Neuronal stem cell (in vitro differentiated cells): ENCODE measurements around the gene ZGLP1.

Source experiments
- DNase-seq: peaks from one replicate; pipeline ENCODE4 v3.0.0-alpha.2; 2013; ENCODE audit warnings: low spot score
- H2AFZ ChIP-seq: one replicate; pipeline ENCODE4 v1.6.1; 2013; ENCODE audit warnings: mild to moderate bottlenecking, low read length, inconsistent platforms
- H2AK5ac ChIP-seq: 2 replicates; pipeline ENCODE4 v1.6.1; 2013; ENCODE audit warnings: low read depth, mild to moderate bottlenecking, inconsistent platforms, low read length, moderate library complexity, mixed read lengths
- H2BK120ac ChIP-seq: 2 replicates; pipeline ENCODE4 v1.6.1; 2013; ENCODE audit warnings: low read depth, mild to moderate bottlenecking, inconsistent platforms, low read length, moderate library complexity, mixed read lengths
- H2BK12ac ChIP-seq: one replicate; pipeline ENCODE4 v1.6.1; 2013; ENCODE audit warnings: low read length, inconsistent platforms
- H2BK15ac ChIP-seq: 2 replicates; pipeline ENCODE4 v1.6.1; 2013; ENCODE audit warnings: mild to moderate bottlenecking, low read length, inconsistent platforms, mixed read lengths
- H2BK5ac ChIP-seq: one replicate; pipeline ENCODE4 v1.6.1; 2013; ENCODE audit warnings: inconsistent platforms, mild to moderate bottlenecking, low read length, moderate library complexity
- H3K14ac ChIP-seq: one replicate; pipeline ENCODE4 v1.6.1; 2013; ENCODE audit warnings: low read length, inconsistent platforms
- H3K18ac ChIP-seq: 2 replicates; pipeline ENCODE4 v1.6.1; 2013; ENCODE audit warnings: low read length, inconsistent platforms
- H3K23ac ChIP-seq: 2 replicates; pipeline ENCODE4 v1.6.1; 2013; ENCODE audit warnings: low read depth, mild to moderate bottlenecking, mixed read lengths, low read length, inconsistent platforms; ENCODE audit not compliant: poor library complexity
- H3K27ac ChIP-seq: replicated peaks from 3 replicates; pipeline ENCODE4 v1.5.1; 2013; ENCODE audit warnings: low read length, inconsistent platforms
- H3K27me3 ChIP-seq, 3 experiments: 2 replicates each; pipeline ENCODE4 v1.6.1; 2013; ENCODE audit warnings: low read length in 3 of 3, mild to moderate bottlenecking in 2 of 3, inconsistent platforms in 1 of 3, low read depth in 1 of 3, mixed read lengths in 1 of 3, moderate library complexity in 1 of 3; ENCODE audit not compliant: control insufficient read depth in 3 of 3, insufficient read depth in 3 of 3
- H3K36me3 ChIP-seq, 2 donors: replicated peaks in 1 of 2; 2 replicates each; pipeline ENCODE4 v1.6.1; 2013; ENCODE audit warnings: low read length in 2 of 2; ENCODE audit not compliant: control insufficient read depth in 2 of 2, insufficient read depth in 2 of 2
- H3K4ac ChIP-seq: 2 replicates; pipeline ENCODE4 v1.6.1; 2013; ENCODE audit warnings: inconsistent platforms, mild to moderate bottlenecking, low read length, moderate library complexity
- H3K4me1 ChIP-seq, 2 donors: 1 replicate in 1 of 2; 2 replicates in 1 of 2; pipeline ENCODE4 v1.6.1; 2013; ENCODE audit warnings: low read length in 2 of 2, low read depth in 1 of 2; ENCODE audit not compliant: control insufficient read depth in 2 of 2, insufficient read depth in 1 of 2
- H3K4me2 ChIP-seq: one replicate; pipeline ENCODE4 v1.6.1; 2013; ENCODE audit warnings: mild to moderate bottlenecking, low read length, inconsistent platforms; ENCODE audit not compliant: insufficient read depth, poor library complexity, severe bottlenecking
- H3K4me3 ChIP-seq, 2 donors: 2 replicates each; pipeline ENCODE4 v1.5.1; 2013; ENCODE audit warnings: low read length in 2 of 2, mild to moderate bottlenecking in 2 of 2, inconsistent platforms in 1 of 2, moderate library complexity in 1 of 2
- H3K79me1 ChIP-seq: one replicate; pipeline ENCODE4 v1.6.1; 2013; ENCODE audit warnings: low read depth, mild to moderate bottlenecking, inconsistent platforms, low read length, moderate library complexity
- H3K9ac ChIP-seq: one replicate; pipeline ENCODE4 v1.6.1; 2013; ENCODE audit warnings: mild to moderate bottlenecking, low read depth, low read length, inconsistent platforms; ENCODE audit not compliant: poor library complexity
- H3K9me3 ChIP-seq, 2 donors: replicated peaks in 1 of 2; 2 replicates each; pipeline versions ENCODE3 to v1.6.1; 2013; ENCODE audit warnings: low read length in 2 of 2, mild to moderate bottlenecking in 2 of 2, inconsistent platforms in 1 of 2, low read depth in 1 of 2, mixed read lengths in 1 of 2, moderate library complexity in 1 of 2; ENCODE audit not compliant: control insufficient read depth in 2 of 2, insufficient read depth in 1 of 2
- H4K8ac ChIP-seq: one replicate; pipeline ENCODE4 v1.6.1; 2013; ENCODE audit warnings: low read depth, mild to moderate bottlenecking, inconsistent platforms, low read length, moderate library complexity
- H4K91ac ChIP-seq: one replicate; pipeline ENCODE4 v1.6.1; 2013; ENCODE audit warnings: low read length, low read depth, mild to moderate bottlenecking, inconsistent platforms; ENCODE audit not compliant: poor library complexity
- WGBS, 2 donors: extraction: QIAGEN DNeasy Blood & Tissue Kit; methylation state at CpG; one replicate each; pipeline ENCODE4 v1.1.7; 2013; ENCODE audit warnings: missing lambda C conversion rate in 2 of 2, mixed read lengths in 1 of 2; ENCODE audit not compliant: insufficient read length in 2 of 2, insufficient replicate concordance in 1 of 2; ENCODE audit errors: extremely low coverage in 2 of 2; 5-methylcytosine and 5-hydroxymethylcytosine counted together

The ZGLP1 gene

DNA sequence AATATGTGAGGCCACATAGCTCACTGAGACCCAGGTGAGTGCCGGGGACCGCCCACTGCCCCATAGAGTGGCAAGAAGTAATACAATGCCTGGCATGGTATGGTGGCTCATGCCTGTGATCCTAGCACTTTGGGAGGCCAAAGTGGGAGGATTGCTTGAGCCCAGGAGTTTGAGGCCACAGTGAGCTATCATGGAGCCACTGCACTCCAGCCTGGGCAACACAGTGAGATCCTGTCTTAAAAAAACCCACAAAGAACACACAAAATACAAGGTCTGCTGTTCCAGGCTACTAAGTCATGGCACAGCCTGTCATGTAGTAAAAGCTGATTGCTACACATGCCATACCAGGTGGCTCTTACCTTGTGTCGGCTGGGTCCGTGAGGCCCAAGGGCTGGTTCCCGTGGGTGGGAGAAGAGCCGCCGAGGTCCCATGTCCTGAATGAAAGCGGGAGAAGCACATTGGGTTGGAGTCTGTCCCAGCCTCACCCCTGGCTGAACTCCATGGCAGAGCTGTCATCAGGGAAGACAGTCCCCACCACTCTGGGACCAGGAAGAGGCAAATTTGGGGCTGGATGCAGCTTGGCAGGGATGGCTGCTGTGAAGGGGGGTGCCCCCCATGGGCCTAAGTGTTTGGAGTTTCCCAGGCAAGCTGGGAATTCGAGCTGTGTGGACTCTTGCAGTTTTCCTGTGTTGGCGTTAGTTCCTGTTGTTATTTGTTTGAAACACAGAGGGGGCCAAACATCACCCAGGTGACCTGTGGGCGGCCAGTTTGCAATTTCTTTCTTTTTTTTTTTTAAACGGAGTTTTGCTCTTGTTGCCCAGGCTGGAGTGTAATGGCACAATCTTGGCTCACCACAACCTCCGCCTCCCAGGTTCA, 9.4 kb upstream of the ZGLP1 start:
- H3K27ac ChIP-seq = no peak overlapping the region
- no peaks in the 10 kb centered on the region for H3K9me3 ChIP-seq
- no peak overlapping the region for H2AFZ ChIP-seq
- H3K18ac ChIP-seq = no peak overlapping the region
- H3K14ac ChIP-seq = no peak overlapping the region
- H3K27me3 ChIP-seq = no peaks in the 10 kb centered on the region
- no peak overlapping the region for H2BK120ac ChIP-seq
- H3K4me1 ChIP-seq = peaks cover 0 to 2% of the 10 kb centered on the region in 2 donors
- peak overlapping the region; percentile 96 for H4K8ac ChIP-seq
- peaks cover 13% of the 10 kb centered on the region for H3K79me1 ChIP-seq
- no peak overlapping the region for H2AK5ac ChIP-seq
- peaks cover 44 to 82% of the 10 kb centered on the region in 2 donors for H3K36me3 ChIP-seq
- no CpG with 5 or more reads among the region's 13 CpGs for WGBS, 2 donors
- H2BK15ac ChIP-seq = no peak overlapping the region
- H4K91ac ChIP-seq = no peak overlapping the region
- H3K4ac ChIP-seq = no peak overlapping the region
- H3K4me2 ChIP-seq = no peak overlapping the region
- no peak overlapping the region for H3K9ac ChIP-seq
- no peak overlapping the region for H2BK5ac ChIP-seq
- no peak for DNase-seq
- H2BK12ac ChIP-seq = no peak overlapping the region
- H3K4me3 ChIP-seq = peak overlapping the region in 1 of 2 donors; percentile 49
- H3K23ac ChIP-seq = no peak overlapping the region

DNA sequence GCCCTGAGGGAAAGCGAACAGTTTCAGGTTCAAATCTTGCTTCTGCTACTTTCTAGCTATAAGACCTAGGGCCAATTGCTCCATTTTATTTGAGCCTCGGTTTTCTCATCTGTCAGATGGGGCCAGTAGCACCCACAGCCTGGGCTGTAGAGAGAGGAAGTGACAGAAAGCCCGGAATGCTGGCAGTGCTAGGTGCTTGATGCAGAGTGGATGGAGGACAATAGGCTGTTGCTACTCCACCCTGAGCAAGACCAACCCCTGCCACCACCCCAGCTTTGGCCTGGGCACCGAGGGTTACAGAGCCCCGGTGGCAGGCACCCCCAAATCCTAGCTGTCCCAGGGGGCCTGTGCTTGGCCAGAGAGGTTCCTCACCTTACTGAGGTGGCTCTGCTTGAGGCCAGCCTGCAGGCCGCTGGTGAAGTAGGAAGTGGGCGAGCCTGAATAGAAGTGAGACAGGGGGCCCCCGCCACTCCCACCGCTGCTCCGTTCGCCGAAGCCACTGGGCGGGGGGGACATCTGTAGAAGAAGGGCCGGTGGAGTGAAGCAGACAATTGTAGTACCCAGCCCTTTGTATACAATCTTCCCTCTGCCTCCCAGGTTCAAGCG, 8.3 kb upstream of the ZGLP1 start:
- H3K79me1 ChIP-seq = peaks cover 9% of the 10 kb centered on the region
- no peak overlapping the region for H3K9ac ChIP-seq
- H2AK5ac ChIP-seq = no peak overlapping the region
- no peak for DNase-seq
- H3K27me3 ChIP-seq = no peaks in the 10 kb centered on the region
- peak overlapping the region; percentile 11 for H3K4me2 ChIP-seq
- H3K4me3 ChIP-seq = no peak overlapping the region
- no peak overlapping the region for H2BK5ac ChIP-seq
- H3K4ac ChIP-seq = no peak overlapping the region
- WGBS, 2 donors = no CpG with 5 or more reads among the region's 15 CpGs
- H2BK120ac ChIP-seq = no peak overlapping the region
- H4K8ac ChIP-seq = no peak overlapping the region
- no peak overlapping the region for H2BK12ac ChIP-seq
- H3K23ac ChIP-seq = no peak overlapping the region
- H3K27ac ChIP-seq = no peak overlapping the region
- peaks cover 0 to 2% of the 10 kb centered on the region in 2 donors for H3K4me1 ChIP-seq
- no peak overlapping the region for H4K91ac ChIP-seq
- no peak overlapping the region for H2BK15ac ChIP-seq
- no peak overlapping the region for H3K14ac ChIP-seq
- H3K36me3 ChIP-seq = peaks cover 39 to 71% of the 10 kb centered on the region in 2 donors
- no peak overlapping the region for H3K18ac ChIP-seq
- no peaks in the 10 kb centered on the region for H3K9me3 ChIP-seq
- no peak overlapping the region for H2AFZ ChIP-seq

- no peak overlapping the region for H3K4ac ChIP-seq
- H3K23ac ChIP-seq = no peak overlapping the region
- peaks cover 32 to 64% of the 10 kb centered on the region in 2 donors for H3K36me3 ChIP-seq
- H2AFZ ChIP-seq = no peak overlapping the region
- peaks cover 0 to 2% of the 10 kb centered on the region in 2 donors for H3K4me1 ChIP-seq
- H3K4me3 ChIP-seq = no peak overlapping the region
- H2BK15ac ChIP-seq = no peak overlapping the region
- DNase-seq = no peak
- no peaks in the 10 kb centered on the region for H3K27me3 ChIP-seq
- no peak overlapping the region for H2BK5ac ChIP-seq
- no peak overlapping the region for H4K8ac ChIP-seq
- no peak overlapping the region for H4K91ac ChIP-seq
- H2AK5ac ChIP-seq = no peak overlapping the region
- H3K27ac ChIP-seq = no peak overlapping the region
- H3K14ac ChIP-seq = no peak overlapping the region
- H3K18ac ChIP-seq = no peak overlapping the region
- peaks cover 6% of the 10 kb centered on the region for H3K79me1 ChIP-seq
- H3K9me3 ChIP-seq = no peaks in the 10 kb centered on the region
- no peak overlapping the region for H3K9ac ChIP-seq
- H2BK12ac ChIP-seq = no peak overlapping the region
- no CpG with 5 or more reads among the region's 29 CpGs for WGBS, 2 donors
- H3K4me2 ChIP-seq = no peak overlapping the region
- no peak overlapping the region for H2BK120ac ChIP-seq
These were observed 7.6 kb upstream of the ZGLP1 start for GRCh38 chr19:10317045-10317856.
